Parathyroid adenoma (tissue), 2 donors: ENCODE results near the gene HELZ.

Experiments used
- H2AFZ ChIP-seq: fragments of 300-600 bp; sonication (generic); one replicate; pipeline ENCODE4 v1.7.0; 2017; ENCODE audit warnings: antibody characterized with exemption, mild to moderate bottlenecking
- H3K27ac ChIP-seq: fragments of 300-600 bp; sonication (generic); one replicate; pipeline ENCODE4 v1.7.0; 2017
- H3K27me3 ChIP-seq: fragments of 300-600 bp; sonication (generic); one replicate; pipeline ENCODE4 v1.7.0; 2017; ENCODE audit warnings: low read length; ENCODE audit not compliant: control insufficient read depth, insufficient read depth
- H3K36me3 ChIP-seq: fragments of 300-600 bp; sonication (generic); one replicate; pipeline ENCODE4 v1.7.0; 2017; ENCODE audit warnings: low read length; ENCODE audit not compliant: control insufficient read depth, insufficient read depth
- H3K4me1 ChIP-seq: fragments of 300-600 bp; sonication (generic); one replicate; pipeline ENCODE4 v1.7.0; 2017; ENCODE audit warnings: control low read depth
- H3K4me2 ChIP-seq: fragments of 300-600 bp; sonication (generic); one replicate; pipeline ENCODE4 v1.7.0; 2017; ENCODE audit warnings: low read length
- H3K4me3 ChIP-seq: fragments of 300-600 bp; sonication (generic); one replicate; pipeline ENCODE4 v1.7.0; 2017; ENCODE audit warnings: low read depth, low read length
- H3K79me2 ChIP-seq: fragments of 300-600 bp; sonication (generic); one replicate; pipeline ENCODE4 v1.7.0; 2017; ENCODE audit warnings: control low read depth
- H3K9ac ChIP-seq: fragments of 300-600 bp; sonication (generic); one replicate; pipeline ENCODE4 v1.7.0; 2017; ENCODE audit warnings: mild to moderate bottlenecking
- H3K9me3 ChIP-seq: fragments of 300-600 bp; sonication (generic); one replicate; pipeline ENCODE4 v1.7.0; 2017; ENCODE audit warnings: low read length; ENCODE audit not compliant: control insufficient read depth
- CTCF ChIP-seq: fragments of 300-600 bp; sonication (generic); IDR thresholded peaks from one replicate; pipeline ENCODE4 v1.7.0; 2017; ENCODE audit warnings: antibody characterized with exemption, mild to moderate bottlenecking
- donor health status: primary hyperparathyroidism.

HELZ gene

GRCh38 chr17:67248291-67248690 lies 3.3 kb upstream of the HELZ start:
- TF ChIP-seq CTCF, result no peak
- Histone ChIP-seq H3K79me2 (peaks cover 12% of the 10 kb centered on the region), H3K4me2 (no peak overlapping the region), H3K4me3 (no peak overlapping the region), H3K27ac (no peak overlapping the region), H2AFZ (no peak overlapping the region), H3K27me3 (no peaks in the 10 kb centered on the region), H3K9me3 (no peaks in the 10 kb centered on the region), H3K9ac (no peak overlapping the region), H3K36me3 (no peaks in the 10 kb centered on the region), H3K4me1 (peaks cover 4% of the 10 kb centered on the region)

- Histone ChIP-seq H3K27ac (no peak overlapping the region), H3K9ac (no peak overlapping the region), H2AFZ (no peak overlapping the region), H3K36me3 (no peaks in the 10 kb centered on the region), H3K27me3 (no peaks in the 10 kb centered on the region), H3K4me1 (peaks cover 7% of the 10 kb centered on the region), H3K9me3 (no peaks in the 10 kb centered on the region), H3K79me2 (peaks cover 13% of the 10 kb centered on the region), H3K4me3 (no peak overlapping the region), H3K4me2 (no peak overlapping the region)
- TF ChIP-seq CTCF, result no peak
These were observed 2.5 kb upstream of the HELZ start for GRCh38 chr17:67247416-67247900.

- Histone ChIP-seq H2AFZ (peak overlapping the region; percentile 99), H3K27me3 (no peaks in the 10 kb centered on the region), H3K9ac (no peak overlapping the region), H3K9me3 (no peaks in the 10 kb centered on the region), H3K4me3 (peak overlapping the region; percentile 71), H3K4me1 (peaks cover 7% of the 10 kb centered on the region), H3K79me2 (peaks cover 16% of the 10 kb centered on the region), H3K27ac (no peak overlapping the region), H3K4me2 (no peak overlapping the region), H3K36me3 (no peaks in the 10 kb centered on the region)
- TF ChIP-seq CTCF, result no peak
These were observed 1.8 kb upstream of the HELZ start for GRCh38 chr17:67246653-67247415.

- TF ChIP-seq CTCF, result no peak
- Histone ChIP-seq H3K79me2 (peaks cover 19% of the 10 kb centered on the region), H3K27ac (no peak overlapping the region), H3K27me3 (no peaks in the 10 kb centered on the region), H3K4me3 (peak overlapping the region; percentile 71), H3K36me3 (no peaks in the 10 kb centered on the region), H3K4me1 (peaks cover 7% of the 10 kb centered on the region), H3K9ac (no peak overlapping the region), H3K4me2 (peak overlapping the region; percentile 97), H3K9me3 (no peaks in the 10 kb centered on the region), H2AFZ (peak overlapping the region; percentile 99)
These were observed 1.3 kb upstream of the HELZ start for GRCh38 chr17:67246403-67246652.
